SK-N-MC (cell line): Measurements from ENCODE around the gene FAR2.
"Not testable (repeated sequence)": the region's sequence is repeated elsewhere in the genome, so short reads cannot be mapped to it uniquely, and the experiment has no call there.

Experiments
- EZH2 ChIP-seq: fragments of 200-600 bp; sonication (generic); IDR thresholded peaks from one replicate; pipeline ENCODE4 v1.6.1; 2017; ENCODE audit warnings: antibody characterized with exemption
- POLR2AphosphoS5 ChIP-seq: IDR thresholded peaks from 2 replicates; pipeline ENCODE4 v1.6.1; 2012; ENCODE audit warnings: mild to moderate bottlenecking, low read depth, low read length, borderline replicate concordance

DNA sequence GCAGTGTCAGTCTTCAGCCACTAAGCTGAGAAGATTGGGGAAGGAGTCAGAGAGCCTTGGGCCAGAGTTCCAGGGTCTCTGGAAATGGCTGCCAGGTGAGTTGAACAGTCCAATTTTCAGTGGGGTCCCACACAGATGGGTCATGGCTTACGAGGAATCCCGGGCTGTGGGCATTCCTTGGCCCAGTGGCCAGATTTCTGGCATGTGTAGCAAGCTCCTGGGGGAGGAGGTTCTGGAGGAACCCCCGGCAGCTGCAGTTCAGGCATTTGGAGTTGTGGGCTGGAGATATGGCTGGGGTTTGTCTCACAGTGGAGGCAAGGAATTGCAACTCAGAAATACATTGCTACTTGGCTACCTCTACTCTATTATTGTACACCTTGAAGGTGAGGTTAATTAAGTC lies 10.8 kb upstream of the FAR2 start:
- not testable (repeated sequence) for TF ChIP-seq POLR2AphosphoS5, EZH2
